Glutamatergic neuron (in vitro differentiated cells): ENCODE measurements around the gene THSD7A. TPM values are rescaled to one million over a fixed set of nuclear protein-coding genes. Genes with fewer than 3 reads are reported as not detected.

Source experiments
- DNase-seq: peaks from one replicate; pipeline ENCODE4 v3.0.0; 2022
- H3K27ac Mint-ChIP-seq: one replicate; pipeline ENCODE4 v1.8.0; 2020; ENCODE audit warnings: mild to moderate bottlenecking, mixed read lengths, inconsistent platforms; ENCODE audit not compliant: unreplicated experiment
- H3K27me3 Mint-ChIP-seq: one replicate; pipeline ENCODE4 v1.8.0; 2020; ENCODE audit warnings: mild to moderate bottlenecking, moderate library complexity, mixed read lengths, inconsistent platforms; ENCODE audit not compliant: unreplicated experiment
- H3K36me3 Mint-ChIP-seq: one replicate; pipeline ENCODE4 v1.8.0; 2020; ENCODE audit warnings: mild to moderate bottlenecking, mixed read lengths, inconsistent platforms; ENCODE audit not compliant: unreplicated experiment
- H3K4me1 Mint-ChIP-seq: one replicate; pipeline ENCODE4 v1.8.0; 2020; ENCODE audit warnings: mild to moderate bottlenecking, low read depth, mixed read lengths, inconsistent platforms; ENCODE audit not compliant: unreplicated experiment
- H3K4me3 Mint-ChIP-seq: one replicate; pipeline ENCODE4 v1.8.0; 2020; ENCODE audit warnings: mild to moderate bottlenecking, mixed read lengths, inconsistent platforms; ENCODE audit not compliant: unreplicated experiment
- H3K9me3 Mint-ChIP-seq: one replicate; pipeline ENCODE4 v1.8.0; 2020; ENCODE audit warnings: mild to moderate bottlenecking, moderate library complexity, mixed read lengths, inconsistent platforms; ENCODE audit not compliant: unreplicated experiment
- CTCF ChIP-seq: fragments of 200-600 bp; sonication (generic); IDR thresholded peaks from one replicate; pipeline ENCODE4 v1.5.0; 2021; ENCODE audit not compliant: partially characterized antibody, unreplicated experiment
- total RNA-seq: library from RNA; stranded (reverse); fragmentation: NEBNext Ultra II Directional; extraction: Animal tissue kit (Norgen Biotek cat#: 25700); gene quantifications from one replicate; pipeline ENCODE4 v1.2.1, GENCODE V29; 2021; ENCODE audit not compliant: unreplicated experiment

THSD7A gene
- total RNA-seq, 1 donor from 2014 or later: 211 TPM

GRCh38 chr7:11742496-11742895 lies 89.5 kb downstream of the THSD7A start:
- peaks cover 6% of the 10 kb centered on the region for H3K9me3 Mint-ChIP-seq
- no peaks in the 10 kb centered on the region for H3K27me3 Mint-ChIP-seq
- peaks cover 11% of the 10 kb centered on the region for H3K4me1 Mint-ChIP-seq
- no peak for DNase-seq
- no peak for TF ChIP-seq CTCF
- H3K36me3 Mint-ChIP-seq: no peaks in the 10 kb centered on the region
- peak overlapping the region; percentile 40 for H3K27ac Mint-ChIP-seq
- H3K4me3 Mint-ChIP-seq: no peak overlapping the region

GRCh38 chr7:11737723-11738122 lies 94.3 kb downstream of the THSD7A start:
- DNase-seq: no peak
- H3K4me1 Mint-ChIP-seq: peaks cover 27% of the 10 kb centered on the region
- peaks cover 2% of the 10 kb centered on the region for H3K9me3 Mint-ChIP-seq
- no peak overlapping the region for H3K27ac Mint-ChIP-seq
- H3K27me3 Mint-ChIP-seq: no peaks in the 10 kb centered on the region
- no peaks in the 10 kb centered on the region for H3K36me3 Mint-ChIP-seq
- H3K4me3 Mint-ChIP-seq: no peak overlapping the region
- TF ChIP-seq CTCF: no peak

GRCh38 chr7:11732207-11732606 lies 99.8 kb downstream of the THSD7A start:
- H3K36me3 Mint-ChIP-seq: no peaks in the 10 kb centered on the region
- H3K27me3 Mint-ChIP-seq: peaks cover 1% of the 10 kb centered on the region
- peaks cover 2% of the 10 kb centered on the region for H3K9me3 Mint-ChIP-seq
- H3K4me3 Mint-ChIP-seq: no peak overlapping the region
- H3K4me1 Mint-ChIP-seq: peaks cover 39% of the 10 kb centered on the region
- H3K27ac Mint-ChIP-seq: no peak overlapping the region
- TF ChIP-seq CTCF: no peak
- DNase-seq: no peak

GRCh38 chr7:11730725-11731124 lies 101.3 kb downstream of the THSD7A start:
- Mint-ChIP-seq H3K36me3 (no peaks in the 10 kb centered on the region), H3K27me3 (peaks cover 1% of the 10 kb centered on the region), H3K4me3 (peak overlapping the region; percentile 39), H3K4me1 (peaks cover 45% of the 10 kb centered on the region), H3K27ac (no peak overlapping the region), H3K9me3 (peaks cover 6% of the 10 kb centered on the region)
- no peak for DNase-seq
- no peak for TF ChIP-seq CTCF

DNA sequence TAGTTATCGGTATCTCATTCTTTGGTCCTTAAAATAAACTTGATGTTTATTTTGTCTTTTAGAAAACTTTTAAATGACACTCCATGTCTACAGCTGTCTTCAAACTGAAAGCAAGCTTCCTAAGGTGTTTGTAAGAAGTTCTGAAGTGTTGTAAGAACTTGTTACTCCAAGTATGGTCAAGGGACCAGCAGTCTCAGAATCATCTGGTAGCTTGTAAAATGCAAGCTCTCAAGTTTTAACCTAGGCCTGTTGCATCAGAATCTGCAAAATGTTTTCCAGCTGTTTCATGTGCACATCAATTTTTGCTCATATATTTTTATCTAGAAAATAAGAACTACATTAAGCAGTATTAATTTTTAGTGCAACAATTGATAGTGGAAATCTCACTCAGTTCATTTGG lies 104.1 kb downstream of the THSD7A start:
- Mint-ChIP-seq H3K9me3 (peaks cover 4% of the 10 kb centered on the region), H3K27ac (peak overlapping the region; percentile 12), H3K27me3 (peaks cover 1% of the 10 kb centered on the region), H3K4me1 (peaks cover 47% of the 10 kb centered on the region), H3K4me3 (no peak overlapping the region), H3K36me3 (peaks cover 8% of the 10 kb centered on the region)
- no peak for TF ChIP-seq CTCF
- DNase-seq: no peak
